ENCODE results near the gene ZNF695. TPM values are rescaled to one million over a fixed set of nuclear protein-coding genes. Genes with fewer than 3 reads are reported as not detected.

Gene ZNF695
- total RNA-seq, 2 experiments from 2014 or later = 0.20 to 0.68 TPM

DNA sequence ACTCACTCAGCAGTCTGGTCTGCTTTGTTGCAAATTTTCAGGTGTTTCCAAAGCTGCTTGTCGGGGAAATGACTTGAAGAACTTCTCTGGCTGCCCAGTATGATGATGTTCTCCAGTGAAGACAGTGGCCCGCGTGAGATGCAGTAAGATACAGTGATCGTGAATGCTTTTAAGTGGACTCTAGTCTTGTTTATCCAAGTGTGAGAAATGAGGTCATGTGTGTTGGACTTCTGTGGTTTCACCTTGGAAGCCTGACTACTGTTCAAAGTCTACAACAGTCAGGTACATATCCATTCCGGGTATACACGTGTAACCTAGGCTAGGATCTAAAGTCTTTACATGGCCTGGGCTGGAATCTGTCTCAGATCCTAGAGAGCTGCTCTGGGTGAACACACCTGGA, 29.1 kb downstream of the ZNF695 start:
- no peak for DNase-seq
- Mint-ChIP-seq H3K36me3 (peaks cover 13% of the 10 kb centered on the region), H3K4me3 (no peak overlapping the region), H3K27me3 (peaks cover 4% of the 10 kb centered on the region), H3K9me3 (peaks cover 46% of the 10 kb centered on the region), H3K27ac (no peak overlapping the region), H3K4me1 (no peaks in the 10 kb centered on the region)

DNA sequence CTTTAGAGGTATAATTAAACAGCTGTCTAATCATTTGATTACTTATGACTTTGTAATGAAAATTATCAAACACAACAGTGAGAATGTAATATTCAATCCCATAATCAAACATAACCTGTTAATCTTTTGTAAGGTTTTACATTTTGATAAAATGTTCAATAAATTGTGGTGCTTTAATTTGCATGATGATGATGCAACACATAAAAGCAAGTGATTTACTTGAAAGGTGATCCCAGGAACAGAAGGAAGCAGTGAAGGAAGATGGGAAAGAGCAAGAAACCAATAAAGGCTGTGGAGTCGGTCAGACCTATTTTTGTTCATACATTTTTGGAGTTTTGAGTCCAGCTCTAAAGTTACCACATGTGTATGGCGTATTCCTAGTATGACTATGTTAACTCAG, 29.6 kb downstream of the ZNF695 start:
- peaks cover 4% of the 10 kb centered on the region for H3K27me3 Mint-ChIP-seq
- peaks cover 41% of the 10 kb centered on the region for H3K9me3 Mint-ChIP-seq
- H3K4me1 Mint-ChIP-seq = no peaks in the 10 kb centered on the region
- H3K36me3 Mint-ChIP-seq = peaks cover 13% of the 10 kb centered on the region
- H3K4me3 Mint-ChIP-seq = no peak overlapping the region
- H3K27ac Mint-ChIP-seq = no peak overlapping the region
- DNase-seq = no peak

DNA sequence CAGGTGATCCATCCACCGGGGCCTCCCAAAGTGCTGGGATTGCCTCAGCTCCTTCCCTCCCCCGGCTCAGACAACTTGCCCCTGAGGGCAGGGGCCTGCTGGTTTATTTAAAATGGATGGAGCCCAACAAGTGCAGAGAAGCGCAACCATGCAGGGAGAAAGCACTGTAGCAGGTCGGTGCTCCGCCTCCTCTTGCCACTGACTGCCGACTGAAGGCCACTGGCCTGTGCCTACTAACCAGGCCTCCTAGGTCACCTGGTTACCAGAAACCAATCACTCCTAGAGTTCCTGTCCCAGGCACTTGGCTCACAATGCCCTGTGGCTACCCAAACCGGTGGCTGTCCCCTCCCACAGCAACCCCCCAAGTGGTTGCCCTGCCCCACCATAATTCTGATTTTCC, 35.9 kb downstream of the ZNF695 start:
- H3K4me1 Mint-ChIP-seq = no peaks in the 10 kb centered on the region
- no peak for DNase-seq
- peaks cover 4% of the 10 kb centered on the region for H3K36me3 Mint-ChIP-seq
- peaks cover 23% of the 10 kb centered on the region for H3K9me3 Mint-ChIP-seq
- H3K4me3 Mint-ChIP-seq = no peak overlapping the region
- peaks cover 4% of the 10 kb centered on the region for H3K27me3 Mint-ChIP-seq
- no peak overlapping the region for H3K27ac Mint-ChIP-seq

DNA sequence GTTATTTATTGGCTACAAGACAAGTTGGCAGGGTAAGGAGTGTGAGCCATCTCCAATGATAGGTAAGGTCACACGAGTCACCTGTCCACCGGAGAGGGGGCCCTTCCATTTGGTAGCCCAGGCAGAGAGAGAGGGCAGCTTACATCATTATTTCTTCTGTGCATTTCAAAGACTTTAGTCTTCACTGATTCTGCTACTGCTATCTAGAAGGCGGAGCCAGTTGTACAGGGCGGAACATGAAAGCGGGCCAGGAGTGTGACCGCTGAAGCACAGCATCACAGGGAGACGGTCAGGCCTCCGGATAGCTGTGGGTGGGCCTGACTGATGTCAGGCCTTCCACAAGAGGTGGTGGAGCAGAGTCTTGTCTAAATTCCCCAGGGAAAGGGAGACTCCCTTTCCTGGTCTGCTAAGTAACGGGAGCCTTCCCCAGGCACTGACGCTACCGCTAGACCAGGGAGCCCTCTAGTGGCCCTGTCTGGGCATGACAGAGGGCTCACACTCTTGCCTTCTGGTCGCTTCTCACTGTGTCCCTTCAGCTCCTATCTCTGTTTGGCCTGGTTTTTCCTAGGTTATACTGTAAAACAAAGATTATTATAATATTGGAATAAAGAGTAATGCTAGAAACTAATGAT, 36.7 kb downstream of the ZNF695 start:
- Mint-ChIP-seq H3K4me3 (no peak overlapping the region), H3K9me3 (peaks cover 24% of the 10 kb centered on the region), H3K27me3 (peaks cover 4% of the 10 kb centered on the region), H3K4me1 (no peaks in the 10 kb centered on the region), H3K27ac (no peak overlapping the region), H3K36me3 (peaks cover 3% of the 10 kb centered on the region)
- DNase-seq = peak; percentile 47

DNA sequence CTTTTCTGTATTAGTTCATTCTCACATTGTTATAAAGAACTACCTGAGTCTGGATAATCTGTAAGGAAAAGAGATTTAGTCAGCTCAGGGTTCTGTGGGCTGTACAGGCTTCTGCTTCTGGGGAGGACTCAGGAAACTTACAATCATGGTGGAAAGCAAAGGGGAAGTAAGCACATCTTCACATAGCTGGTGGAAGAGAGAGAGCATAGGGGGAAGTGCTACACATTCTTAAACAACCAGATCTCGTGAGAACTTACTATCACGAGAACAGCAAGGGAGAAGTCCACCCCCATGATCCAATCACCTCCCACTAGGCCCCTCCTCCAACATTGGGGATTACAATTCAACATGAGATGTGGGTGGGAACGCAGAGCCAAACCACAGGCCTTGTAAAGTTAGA, 38.2 kb downstream of the ZNF695 start:
- Mint-ChIP-seq H3K36me3 (peaks cover 5% of the 10 kb centered on the region), H3K27ac (no peak overlapping the region), H3K4me1 (no peaks in the 10 kb centered on the region), H3K27me3 (no peaks in the 10 kb centered on the region), H3K9me3 (peaks cover 18% of the 10 kb centered on the region), H3K4me3 (no peak overlapping the region)
- DNase-seq = no peak

DNA sequence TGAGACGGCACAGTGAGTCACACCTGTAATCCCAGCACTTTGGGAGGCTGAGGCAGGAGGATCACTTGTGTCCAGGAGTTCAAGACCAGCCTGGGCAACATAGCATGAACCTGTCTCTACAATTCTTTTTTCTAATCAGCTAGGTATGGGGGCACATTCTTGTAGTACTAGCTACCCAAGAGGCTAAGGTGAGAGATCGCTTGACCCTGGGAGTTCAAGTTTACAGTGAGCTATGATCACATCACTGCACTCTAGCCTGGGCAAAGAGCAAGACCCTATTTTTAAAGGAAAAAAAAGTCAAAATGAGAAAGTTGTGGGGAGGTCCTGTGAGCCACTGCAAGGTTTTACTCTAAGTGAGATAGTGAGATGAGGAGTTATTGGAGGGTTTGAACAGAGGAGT, 41.4 kb downstream of the ZNF695 start:
- Mint-ChIP-seq H3K27ac (no peak overlapping the region), H3K9me3 (peaks cover 18% of the 10 kb centered on the region), H3K36me3 (peaks cover 5% of the 10 kb centered on the region)

DNA sequence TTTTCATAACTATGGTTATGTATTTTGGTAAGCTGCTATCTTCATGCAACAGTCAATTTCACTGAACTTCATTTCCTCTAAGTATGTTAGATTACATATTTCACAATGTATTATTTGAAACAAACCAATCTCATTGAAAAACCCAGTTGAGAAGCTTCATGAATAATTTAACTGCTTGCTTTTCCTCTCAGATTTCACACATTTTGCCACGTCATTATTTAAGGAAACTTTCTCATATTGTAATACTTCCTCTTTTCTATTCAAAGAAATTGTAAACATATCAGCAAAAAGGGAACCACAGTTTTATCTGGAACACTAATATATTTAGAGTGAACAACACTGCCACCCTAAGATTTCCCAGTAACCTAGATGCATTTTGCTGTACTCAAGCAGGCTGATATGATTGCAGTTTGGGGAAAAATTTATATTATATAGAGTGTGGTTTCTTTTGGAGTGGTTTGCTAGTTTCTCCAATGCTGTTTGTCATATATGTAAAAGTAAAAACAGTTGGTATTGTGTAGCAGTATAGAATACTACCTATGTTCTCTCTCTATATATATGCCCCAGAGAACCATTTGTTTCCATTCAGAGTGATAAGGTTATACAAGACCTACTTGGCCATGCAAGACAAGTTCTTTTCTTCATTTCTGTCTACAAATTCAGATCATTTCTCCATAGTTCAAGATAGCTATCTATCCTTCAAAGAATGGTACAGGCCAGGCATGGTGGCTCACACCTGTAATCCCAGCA, 47.7 kb downstream of the ZNF695 start:
- Mint-ChIP-seq H3K36me3 (no peaks in the 10 kb centered on the region), H3K27ac (peak overlapping the region; percentile 56), H3K27me3 (no peaks in the 10 kb centered on the region), H3K9me3 (no peaks in the 10 kb centered on the region), H3K4me1 (peaks cover 2% of the 10 kb centered on the region), H3K4me3 (no peak overlapping the region)
- no peak for DNase-seq

More for the DNA sequence above, 41.4 kb downstream of the ZNF695 start:
- no peak overlapping the region for H3K4me3 Mint-ChIP-seq
- DNase-seq = no peak
- no peaks in the 10 kb centered on the region for H3K4me1 Mint-ChIP-seq
- no peaks in the 10 kb centered on the region for H3K27me3 Mint-ChIP-seq

DNA sequence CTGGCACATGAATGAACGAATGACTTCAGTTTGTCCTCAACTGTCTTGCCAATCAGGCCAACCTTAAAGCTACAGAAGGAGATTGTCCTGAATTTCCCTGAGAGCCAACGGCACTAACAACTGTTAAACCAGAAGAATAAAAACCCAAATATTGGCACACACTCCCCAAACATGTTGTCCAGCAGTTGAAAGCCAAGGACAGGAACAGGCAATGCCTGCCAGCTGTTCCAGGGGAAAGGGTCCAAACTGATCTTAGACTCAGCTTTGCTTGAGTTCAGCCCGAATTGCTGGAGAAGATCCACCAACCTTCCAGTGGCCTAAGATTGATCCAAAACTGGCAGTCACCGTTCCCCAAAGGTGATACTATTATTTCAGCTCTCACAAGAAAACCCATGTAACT, 53.7 kb downstream of the ZNF695 start:
- no peak overlapping the region for H3K4me3 Mint-ChIP-seq
- no peak overlapping the region for H3K27ac Mint-ChIP-seq
- no peak for DNase-seq
- peaks cover 5% of the 10 kb centered on the region for H3K4me1 Mint-ChIP-seq
- H3K27me3 Mint-ChIP-seq = no peaks in the 10 kb centered on the region
- peaks cover 3% of the 10 kb centered on the region for H3K9me3 Mint-ChIP-seq
- no peaks in the 10 kb centered on the region for H3K36me3 Mint-ChIP-seq

DNA sequence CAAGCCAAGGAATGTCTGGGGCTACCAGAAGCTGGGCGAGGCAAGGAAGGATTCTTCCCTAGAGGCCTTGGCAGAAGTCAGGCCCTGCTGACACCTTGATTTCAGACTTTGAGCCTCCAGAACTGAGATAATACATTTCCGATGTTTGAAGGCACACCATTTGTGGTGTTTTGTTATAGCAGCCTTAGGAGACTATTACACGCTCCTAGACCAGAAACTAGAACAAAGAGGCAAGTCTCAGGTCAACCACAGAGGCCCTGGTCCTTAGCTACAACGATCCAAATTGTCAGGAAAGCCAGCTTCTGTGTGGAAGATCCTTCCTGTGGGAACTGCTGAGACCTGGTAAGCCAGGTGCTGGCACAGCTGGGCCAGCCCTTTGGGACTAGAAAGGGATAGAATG, 56.4 kb downstream of the ZNF695 start:
- H3K27ac Mint-ChIP-seq = no peak overlapping the region
- peaks cover 5% of the 10 kb centered on the region for H3K4me1 Mint-ChIP-seq
- H3K9me3 Mint-ChIP-seq = peaks cover 3% of the 10 kb centered on the region
- DNase-seq = no peak
- H3K36me3 Mint-ChIP-seq = no peaks in the 10 kb centered on the region
- no peak overlapping the region for H3K4me3 Mint-ChIP-seq
- no peaks in the 10 kb centered on the region for H3K27me3 Mint-ChIP-seq

DNA sequence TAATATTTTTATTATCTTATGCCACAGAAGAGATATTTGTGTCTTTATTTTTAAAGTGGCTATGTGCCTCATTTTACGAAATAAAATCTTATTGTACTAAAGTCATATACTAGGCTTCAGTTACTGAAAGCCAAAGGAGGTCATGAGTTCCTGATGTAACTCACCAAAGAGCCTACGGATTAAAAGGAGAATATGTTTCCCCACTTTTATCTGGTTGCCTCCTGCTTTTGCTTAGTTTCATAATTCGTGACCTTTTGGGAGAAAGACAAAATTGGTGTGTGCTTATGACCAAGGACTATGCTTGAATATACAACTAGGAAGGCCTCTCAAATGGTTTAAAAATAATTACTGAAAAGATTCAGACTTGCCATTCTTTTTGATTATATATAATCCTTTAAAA, 57.9 kb downstream of the ZNF695 start:
- H3K27me3 Mint-ChIP-seq = no peaks in the 10 kb centered on the region
- DNase-seq = no peak
- no peak overlapping the region for H3K4me3 Mint-ChIP-seq
- H3K27ac Mint-ChIP-seq = no peak overlapping the region
- no peaks in the 10 kb centered on the region for H3K36me3 Mint-ChIP-seq
- H3K4me1 Mint-ChIP-seq = peaks cover 5% of the 10 kb centered on the region
- peaks cover 3% of the 10 kb centered on the region for H3K9me3 Mint-ChIP-seq

DNA sequence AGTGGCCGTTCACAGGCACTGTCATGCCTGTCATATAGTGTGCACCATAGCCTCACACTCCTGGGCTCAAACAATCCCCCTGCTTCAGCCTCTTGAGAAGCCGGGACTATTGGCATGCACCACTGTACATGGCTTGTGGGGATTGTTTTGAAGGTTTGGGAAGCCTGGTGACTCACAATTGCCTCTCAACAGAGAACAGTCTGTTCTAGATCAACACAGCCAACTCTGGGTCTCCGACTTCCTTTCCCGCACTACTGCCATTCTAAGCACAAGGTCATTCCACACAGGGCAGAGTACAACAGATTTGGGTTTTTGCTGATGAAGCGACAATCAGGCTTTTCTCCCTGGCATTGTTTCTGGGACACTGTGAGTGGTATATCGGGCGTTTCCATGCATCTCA, 60.6 kb downstream of the ZNF695 start:
- no peak overlapping the region for H3K4me3 Mint-ChIP-seq
- H3K9me3 Mint-ChIP-seq = peaks cover 3% of the 10 kb centered on the region
- H3K27me3 Mint-ChIP-seq = no peaks in the 10 kb centered on the region
- H3K36me3 Mint-ChIP-seq = no peaks in the 10 kb centered on the region
- DNase-seq = no peak
- H3K27ac Mint-ChIP-seq = no peak overlapping the region
- peaks cover 5% of the 10 kb centered on the region for H3K4me1 Mint-ChIP-seq

DNA sequence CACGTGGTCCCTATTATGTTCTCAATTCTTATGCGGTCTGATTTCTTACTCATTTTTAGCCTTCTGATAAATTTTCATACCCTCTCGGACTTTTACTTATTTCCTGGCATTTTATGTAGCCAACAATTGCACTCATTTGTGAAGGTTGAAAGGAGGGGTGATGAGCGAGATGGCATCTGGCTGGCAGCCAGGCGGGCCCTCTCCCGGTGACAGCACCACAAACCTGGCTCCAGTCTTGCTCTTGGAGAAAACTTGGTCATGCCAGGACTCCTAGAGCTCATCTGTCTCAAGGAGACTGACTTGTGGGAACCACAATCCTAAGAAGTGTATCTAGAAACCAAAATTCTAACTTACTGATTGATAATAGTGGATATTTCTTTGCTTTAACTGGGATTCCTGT, 61.5 kb downstream of the ZNF695 start:
- Mint-ChIP-seq H3K27me3 (no peaks in the 10 kb centered on the region), H3K36me3 (no peaks in the 10 kb centered on the region), H3K27ac (no peak overlapping the region), H3K4me3 (no peak overlapping the region), H3K4me1 (peaks cover 5% of the 10 kb centered on the region), H3K9me3 (peaks cover 3% of the 10 kb centered on the region)
- no peak for DNase-seq

Other genes with a start within 250 kb of the ZNF695 start
- 10 to 100 TPM; 52.2 to 62.2 TPM for gene AHCTF1, start 76.1 kb downstream of the ZNF695 start, total RNA-seq
- gene ZNF670, start 70.8 kb upstream of the ZNF695 start, total RNA-seq = 1 to 10 TPM; 5.5 to 5.9 TPM
- gene ZNF669, start 96.3 kb upstream of the ZNF695 start, total RNA-seq = 10 to 100 TPM in 1 of 2 experiments, 1 to 10 TPM in 1; 9.6 to 10.2 TPM
- 10 to 100 TPM; 20.7 to 21.5 TPM for gene ZNF124, start 164.0 kb upstream of the ZNF695 start, total RNA-seq
- gene VN1R5, start 248.0 kb upstream of the ZNF695 start, total RNA-seq = not detected